SW480 (cell line): ENCODE measurements around the gene POLR3B.
"Not testable (repeated sequence)": the region's sequence is repeated elsewhere in the genome, so short reads cannot be mapped to it uniquely, and the experiment has no call there.

ENCODE experiments used
- DNase-seq: peaks from one replicate; pipeline ENCODE4 v3.0.0-alpha.2; 2016; ENCODE audit warnings: low spot score

Gene POLR3B

GRCh38 chr12:106342397-106343213, 14.9 kb upstream of the POLR3B start:
- DNase-seq, result peak; percentile 25

DNA sequence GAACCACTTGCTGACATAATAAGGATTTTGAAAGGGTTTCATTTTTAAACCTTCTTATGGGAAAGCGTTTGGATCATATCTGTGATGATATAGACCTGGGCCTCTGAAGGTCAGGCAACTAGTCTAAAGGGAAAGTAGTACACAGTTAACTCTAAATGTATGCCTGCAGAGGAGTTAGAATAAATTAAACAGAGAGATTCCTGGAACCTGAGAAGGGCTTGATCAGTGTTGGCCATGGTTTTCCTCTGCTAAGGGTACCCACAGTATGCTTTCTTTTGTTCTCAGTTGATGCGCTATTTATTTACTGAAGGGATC, 14.4 kb upstream of the POLR3B start:
- no peak for DNase-seq

DNA sequence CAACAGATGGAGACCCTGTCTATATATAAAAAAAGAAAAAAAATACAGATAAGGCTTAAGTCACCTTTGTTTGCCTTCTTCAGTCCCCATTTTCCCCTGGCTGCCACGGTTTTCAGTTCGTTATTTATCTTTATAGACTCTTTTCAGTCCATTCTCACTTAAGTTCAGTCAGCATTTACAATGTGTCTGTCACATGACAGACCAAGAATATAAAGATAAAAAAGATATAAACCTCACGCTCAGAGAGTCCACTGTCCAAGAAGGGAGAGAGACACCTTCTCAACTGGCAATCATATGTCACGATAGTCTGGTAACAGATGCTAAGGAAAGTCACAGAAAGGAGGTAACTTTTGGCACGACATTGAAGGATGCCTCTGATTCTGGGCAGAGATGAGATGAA, 13.4 kb upstream of the POLR3B start:
- no peak for DNase-seq

- DNase-seq, result peak; percentile 35
Measured at GRCh38 chr12:106345746-106346145, 11.8 kb upstream of the POLR3B start.

GRCh38 chr12:106348411-106348810, 9.1 kb upstream of the POLR3B start:
- no peak for DNase-seq

- DNase-seq, result no peak
Measured at GRCh38 chr12:106353175-106353574, 4.4 kb upstream of the POLR3B start.

DNA sequence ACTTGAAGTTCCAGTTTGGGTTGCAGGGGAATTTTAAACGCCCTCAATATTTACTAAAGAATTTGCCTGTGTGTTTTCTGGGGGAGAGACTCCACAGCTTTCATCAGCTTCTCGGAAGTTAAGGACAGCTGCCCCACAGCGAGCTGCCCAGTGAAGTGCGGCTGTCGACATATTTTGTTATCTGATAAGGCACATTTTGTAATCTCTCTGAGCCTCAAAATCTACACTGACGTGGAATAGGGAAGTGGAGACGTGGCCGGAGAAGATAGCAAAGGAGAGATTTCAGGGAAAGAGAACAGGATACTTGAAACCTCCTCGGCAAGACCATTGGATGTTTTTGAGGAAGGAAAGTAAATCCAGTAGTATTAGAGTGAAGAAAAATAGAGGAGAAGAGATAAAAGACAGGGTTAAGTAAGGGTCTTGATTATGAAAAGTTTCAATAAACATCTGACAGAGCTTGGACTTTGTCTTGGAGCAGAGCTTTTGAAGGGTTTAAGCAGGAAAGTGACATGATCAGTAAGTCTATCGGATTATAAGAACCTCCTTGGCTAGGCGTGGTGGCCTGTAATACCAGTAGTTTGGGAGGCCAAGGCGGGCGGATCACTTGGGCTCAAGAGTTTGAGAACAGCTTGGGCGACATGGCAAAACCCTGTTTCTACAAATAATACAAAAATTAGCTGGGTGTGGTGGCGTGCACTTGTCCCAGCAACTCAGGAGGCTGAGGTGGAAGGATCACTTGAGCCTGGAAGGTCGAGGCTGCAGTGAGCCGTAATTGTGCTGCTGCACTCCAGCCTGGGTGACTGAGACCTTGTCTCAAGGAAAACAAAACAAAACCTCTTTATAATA, 1.1 kb downstream of the POLR3B start:
- no peak for DNase-seq

- DNase-seq, result no peak
Measured at GRCh38 chr12:106359646-106360399, 2.3 kb downstream of the POLR3B start.

- no peak for DNase-seq
Measured at GRCh38 chr12:106360400-106360994, 2.9 kb downstream of the POLR3B start.

DNA sequence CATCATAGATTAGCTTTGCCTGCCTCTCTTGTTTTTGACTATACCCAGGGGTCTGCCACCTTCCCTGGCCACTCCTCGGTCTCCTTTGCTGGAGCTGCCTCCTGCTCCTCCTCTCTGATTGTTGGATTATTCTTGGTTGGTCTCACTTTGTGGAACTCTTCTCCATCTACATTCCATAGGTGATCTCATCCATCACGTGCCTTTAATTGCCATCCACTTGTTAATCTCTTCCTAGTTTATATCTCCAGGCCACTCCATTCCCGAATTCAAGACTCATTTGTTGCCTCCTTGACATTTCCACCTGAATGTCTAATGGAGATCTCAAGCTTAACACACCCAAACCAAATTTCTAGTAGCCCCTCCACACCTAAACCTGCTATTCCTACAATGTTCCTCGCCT, 5.4 kb downstream of the POLR3B start:
- no peak for DNase-seq

- no peak for DNase-seq
Measured at GRCh38 chr12:106364261-106364660, 6.7 kb downstream of the POLR3B start.

- DNase-seq, result no peak
Measured at GRCh38 chr12:106369624-106370346, 12.2 kb downstream of the POLR3B start.

GRCh38 chr12:106378788-106379187, 21.2 kb downstream of the POLR3B start:
- DNase-seq, result no peak

GRCh38 chr12:106380954-106381353, 23.4 kb downstream of the POLR3B start:
- no peak for DNase-seq

GRCh38 chr12:106381866-106382265, 24.3 kb downstream of the POLR3B start:
- not testable (repeated sequence) for DNase-seq

DNA sequence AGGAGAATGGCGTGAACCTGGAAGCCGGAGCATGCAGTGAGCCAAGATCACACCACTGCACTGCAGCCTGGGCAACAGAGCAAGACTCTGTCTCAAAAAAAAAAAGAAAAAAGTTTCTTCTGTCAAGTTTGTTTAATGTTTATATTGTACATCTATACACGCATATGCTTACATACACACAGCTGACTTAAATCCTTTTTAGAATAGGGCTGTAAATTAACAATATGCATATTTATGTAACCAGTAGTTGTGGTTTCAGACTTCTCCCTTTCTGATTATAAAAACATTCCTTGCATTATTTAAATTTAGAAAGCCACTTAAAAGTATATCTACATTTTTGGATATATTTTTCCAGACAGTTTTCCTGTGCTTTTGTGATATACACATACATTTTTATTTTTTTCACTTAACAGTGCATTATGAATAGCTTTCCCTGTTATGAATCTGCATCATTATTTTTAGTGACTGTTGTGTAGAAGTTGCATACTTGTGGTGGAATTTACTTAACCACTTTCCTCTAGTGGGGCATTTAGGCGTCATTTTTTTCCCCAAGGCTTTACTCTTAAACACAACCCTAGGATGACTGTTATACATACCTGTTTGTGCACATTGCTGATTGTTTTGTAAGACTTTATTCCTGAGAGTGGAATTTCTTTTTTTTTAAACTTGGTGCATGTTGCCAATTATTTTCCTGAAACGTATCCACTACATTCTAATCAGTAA, 29.4 kb downstream of the POLR3B start:
- no peak for DNase-seq

DNA sequence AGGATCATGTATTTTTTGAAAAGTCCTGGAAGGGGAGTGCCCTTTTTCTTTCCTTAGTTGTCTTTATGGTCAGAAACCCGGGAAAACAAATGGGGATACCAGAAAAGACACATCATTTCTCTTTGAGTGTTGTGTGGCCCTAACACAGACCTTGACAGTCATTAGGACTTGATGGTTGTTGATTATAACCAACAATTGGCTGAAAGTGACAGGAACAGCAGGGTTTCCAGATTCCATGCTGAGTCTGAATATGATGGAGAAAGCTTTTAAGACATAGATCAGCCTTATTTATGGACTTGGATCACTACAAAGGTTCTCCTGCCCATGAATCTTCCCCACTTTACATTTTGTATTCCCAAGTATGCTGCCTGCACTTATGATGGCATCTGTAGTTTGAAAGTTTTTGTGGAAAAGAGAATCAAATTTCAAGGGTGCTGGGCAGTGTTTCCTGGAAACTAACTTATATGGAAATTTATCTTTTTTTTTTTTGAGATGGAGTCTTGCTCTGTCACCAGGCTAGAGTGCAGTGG, 30.4 kb downstream of the POLR3B start:
- no peak for DNase-seq

DNA sequence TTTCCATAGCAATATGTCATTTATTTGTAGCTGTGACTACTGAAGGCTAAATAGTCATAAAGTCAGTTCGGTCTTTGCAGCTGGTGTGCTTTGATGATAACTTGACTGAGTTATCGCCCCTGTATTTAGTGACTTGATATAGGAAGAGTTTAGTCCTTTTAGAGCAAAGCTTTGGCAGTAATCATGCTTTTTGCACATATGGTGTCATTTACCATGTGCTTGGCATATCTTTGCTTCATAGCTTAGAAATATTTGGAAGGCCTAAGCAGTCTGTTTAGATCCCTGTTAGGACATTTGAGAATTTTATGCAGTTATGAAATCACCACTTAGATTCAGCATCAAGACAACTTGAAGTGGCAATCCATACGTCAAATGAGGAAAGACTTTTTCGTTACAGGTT, 31.6 kb downstream of the POLR3B start:
- DNase-seq, result no peak

DNA sequence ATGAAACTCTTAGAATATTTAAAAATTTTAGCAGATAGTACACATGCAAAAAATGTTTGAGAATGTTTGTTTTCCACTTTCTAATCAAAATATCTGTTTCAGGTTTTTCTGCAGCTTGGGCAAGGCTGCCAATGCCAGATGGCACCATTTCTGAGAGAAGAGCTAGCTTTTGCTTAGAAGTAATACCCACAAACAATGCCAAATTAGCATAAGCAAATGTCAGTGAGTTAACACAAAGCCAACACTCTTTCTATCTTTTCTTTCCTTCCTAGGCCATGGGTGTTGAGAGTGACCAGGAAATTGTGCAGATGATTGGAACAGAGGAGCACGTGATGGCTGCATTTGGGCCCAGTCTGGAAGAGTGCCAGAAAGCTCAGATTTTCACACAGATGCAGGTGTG, 35.2 kb downstream of the POLR3B start:
- DNase-seq, result no peak

DNA sequence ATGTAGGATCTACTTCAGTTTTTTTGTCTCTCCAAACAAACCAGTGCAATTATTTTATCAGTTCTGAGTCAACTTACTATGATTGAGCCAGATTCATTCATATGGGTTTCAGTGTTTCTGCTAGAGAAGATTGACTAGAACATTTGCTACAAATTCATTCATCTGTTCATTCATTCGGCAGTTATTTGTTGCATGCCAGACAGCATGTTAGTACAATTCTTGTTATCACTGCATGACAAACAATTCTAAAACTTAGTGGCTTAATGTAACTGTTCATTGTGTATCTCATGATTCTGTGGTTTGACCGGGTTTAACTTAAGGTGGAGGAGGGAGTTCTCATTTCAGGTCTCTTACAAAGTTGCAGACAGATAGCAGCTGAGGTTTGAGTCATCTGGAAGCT, 52.3 kb downstream of the POLR3B start:
- no peak for DNase-seq

DNA sequence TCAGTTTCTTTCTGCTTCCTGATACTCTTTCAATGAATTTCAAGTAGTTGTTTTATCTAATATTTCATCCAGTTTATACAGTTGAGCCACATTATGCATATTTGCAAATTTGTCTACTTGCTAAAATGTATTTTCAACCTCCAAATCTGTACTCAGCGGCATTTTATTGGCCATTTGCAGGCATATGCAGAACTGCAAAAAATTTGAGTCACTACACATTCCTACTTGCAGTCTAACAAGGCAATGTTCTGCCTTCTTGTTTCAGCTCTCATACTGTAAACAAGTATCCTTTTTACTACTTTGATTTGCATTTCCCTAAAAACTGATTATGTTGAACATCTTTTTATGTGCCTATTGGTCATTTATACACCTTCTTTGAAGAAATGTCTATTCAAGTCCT, 55.0 kb downstream of the POLR3B start:
- DNase-seq, result no peak
